Neural progenitor cell (in vitro differentiated cells): Measurements from ENCODE around the gene TIMM8A. TPM values are rescaled to one million over a fixed set of nuclear protein-coding genes. Genes with fewer than 3 reads are reported as not detected.

Source experiments
- DNase-seq: peaks from one replicate; pipeline ENCODE4 v3.0.0-alpha.2; 2016; ENCODE audit warnings: low spot score
- H2AFZ ChIP-seq: fragments of 200-600 bp; sonication (generic); replicated peaks from 2 replicates; pipeline ENCODE4 v1.6.1; 2016; ENCODE audit warnings: antibody characterized with exemption
- H3F3A ChIP-seq: fragments of 200-600 bp; sonication (generic); 2 replicates; pipeline ENCODE4 v1.6.1; 2016; ENCODE audit warnings: antibody characterized with exemption, low read depth
- H3K27ac ChIP-seq: fragments of 200-600 bp; sonication (generic); 2 replicates; pipeline ENCODE4 v1.5.1; 2016; ENCODE audit warnings: mild to moderate bottlenecking
- H3K27me3 ChIP-seq: fragments of 200-600 bp; sonication (generic); 2 replicates; pipeline ENCODE4 v1.6.1; 2016; ENCODE audit warnings: mild to moderate bottlenecking, moderate library complexity
- H3K36me3 ChIP-seq: fragments of 200-600 bp; sonication (generic); 2 replicates; pipeline ENCODE4 v1.5.1; 2016
- H3K4me1 ChIP-seq: fragments of 200-600 bp; sonication (generic); 2 replicates; pipeline ENCODE4 v1.6.1; 2016; ENCODE audit warnings: mixed run types
- H3K4me2 ChIP-seq: fragments of 200-600 bp; sonication (generic); 2 replicates; pipeline ENCODE4 v1.6.1; 2016
- H3K4me3 ChIP-seq: fragments of 200-600 bp; sonication (generic); 2 replicates; pipeline ENCODE4 v1.5.1; 2016
- H3K79me2 ChIP-seq: fragments of 200-600 bp; sonication (generic); 2 replicates; pipeline ENCODE4 v1.6.1; 2016; ENCODE audit warnings: low read depth
- H3K9ac ChIP-seq: fragments of 200-600 bp; sonication (generic); 2 replicates; pipeline ENCODE4 v1.6.1; 2016
- H3K9me3 ChIP-seq: fragments of 200-600 bp; sonication (generic); 2 replicates; pipeline ENCODE4 v1.5.1; 2016; ENCODE audit warnings: low read depth
- H4K20me1 ChIP-seq: fragments of 200-600 bp; sonication (generic); 2 replicates; pipeline ENCODE4 v1.6.1; 2016; ENCODE audit warnings: low read depth
- H3K27ac Mint-ChIP-seq: 3 replicates; pipeline ENCODE4 v1.8.0; 2021; ENCODE audit warnings: mixed read lengths
- H3K27me3 Mint-ChIP-seq: 2 replicates; pipeline ENCODE4 v1.8.0; 2022; ENCODE audit warnings: low read depth, mild to moderate bottlenecking, inconsistent platforms, moderate library complexity, mixed read lengths; ENCODE audit not compliant: insufficient read depth
- H3K36me3 Mint-ChIP-seq: 3 replicates; pipeline ENCODE4 v1.8.0; 2021; ENCODE audit warnings: mixed read lengths
- H3K4me1 Mint-ChIP-seq: 3 replicates; pipeline ENCODE4 v1.8.0; 2021; ENCODE audit warnings: mixed read lengths
- H3K4me3 Mint-ChIP-seq: 3 replicates; pipeline ENCODE4 v1.8.0; 2021; ENCODE audit warnings: mild to moderate bottlenecking, moderate library complexity, mixed read lengths
- H3K9me3 Mint-ChIP-seq: 3 replicates; pipeline ENCODE4 v1.8.0; 2020; ENCODE audit warnings: mixed read lengths
- EZH2 ChIP-seq: fragments of 200-600 bp; sonication (generic); IDR thresholded peaks from 2 replicates; pipeline ENCODE4 v1.6.1; 2017; ENCODE audit warnings: antibody characterized with exemption, mild to moderate bottlenecking, moderate library complexity
- EZH2phosphoT487 ChIP-seq: fragments of 200-600 bp; sonication (generic); IDR thresholded peaks from 2 replicates; pipeline ENCODE4 v1.6.1; 2017; ENCODE audit warnings: antibody characterized with exemption
- total RNA-seq: library from RNA; depleted of rRNA; stranded (reverse); fragments of >200 nt; gene quantifications from 2 replicates; pipeline ENCODE4 v1.2.3, GENCODE V29; 2015; ENCODE audit warnings: low replicate concordance
- TF ChIP-seq, protein P1 (sequence below): fragments of 200-600 bp; sonication (generic); IDR thresholded peaks from 2 replicates; pipeline ENCODE4 v1.5.1; 2017; ENCODE audit warnings: antibody characterized with exemption, mild to moderate bottlenecking

TIMM8A gene
- total RNA-seq, 1 donor from 2014 or later = 9.5 TPM

DNA sequence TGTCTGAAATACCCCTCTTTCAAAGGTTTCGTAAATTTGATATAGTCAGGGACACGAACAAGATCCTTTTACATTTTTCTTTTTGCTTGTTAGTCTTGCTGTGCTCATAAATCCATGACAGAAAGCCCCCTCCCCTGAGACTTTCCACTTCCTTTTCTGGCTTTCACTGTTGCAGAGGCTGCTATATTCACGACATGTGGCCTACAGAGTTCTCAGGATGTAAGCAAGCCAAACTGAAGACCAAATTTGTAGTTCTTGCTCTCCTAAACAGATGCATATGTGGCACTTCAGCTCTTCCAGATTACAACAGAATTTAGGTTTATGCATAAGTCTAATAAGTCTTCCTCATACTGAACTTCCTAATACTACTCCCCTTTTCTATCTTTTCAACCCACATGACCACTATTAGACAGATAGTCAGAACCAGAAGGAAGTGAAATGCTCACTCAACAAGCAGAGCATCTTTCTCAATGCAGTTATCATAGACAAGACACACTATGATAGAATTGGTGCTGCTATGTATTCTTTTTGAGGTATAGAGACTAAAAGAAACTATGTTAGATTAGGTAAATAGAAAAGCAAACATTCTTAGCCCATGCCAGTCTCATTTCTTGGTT, 22.5 kb upstream of the TIMM8A start:
- Histone ChIP-seq H3K4me2 (no peak overlapping the region), H2AFZ (no peak overlapping the region), H3F3A (no peaks in the 10 kb centered on the region), H3K4me1 (no peaks in the 10 kb centered on the region), H3K4me3 (no peak overlapping the region), H3K36me3 (no peaks in the 10 kb centered on the region), H3K9me3 (no peaks in the 10 kb centered on the region), H4K20me1 (no peaks in the 10 kb centered on the region), H3K9ac (no peak overlapping the region), H3K79me2 (no peaks in the 10 kb centered on the region), H3K27me3 (no peaks in the 10 kb centered on the region), H3K27ac (no peak overlapping the region)
- Mint-ChIP-seq H3K36me3 (no peaks in the 10 kb centered on the region), H3K4me3 (no peak overlapping the region), H3K4me1 (no peaks in the 10 kb centered on the region), H3K27me3 (no peaks in the 10 kb centered on the region), H3K9me3 (peaks cover 3% of the 10 kb centered on the region), H3K27ac (no peak overlapping the region)
- no peak for DNase-seq
- TF ChIP-seq, protein P1, sequence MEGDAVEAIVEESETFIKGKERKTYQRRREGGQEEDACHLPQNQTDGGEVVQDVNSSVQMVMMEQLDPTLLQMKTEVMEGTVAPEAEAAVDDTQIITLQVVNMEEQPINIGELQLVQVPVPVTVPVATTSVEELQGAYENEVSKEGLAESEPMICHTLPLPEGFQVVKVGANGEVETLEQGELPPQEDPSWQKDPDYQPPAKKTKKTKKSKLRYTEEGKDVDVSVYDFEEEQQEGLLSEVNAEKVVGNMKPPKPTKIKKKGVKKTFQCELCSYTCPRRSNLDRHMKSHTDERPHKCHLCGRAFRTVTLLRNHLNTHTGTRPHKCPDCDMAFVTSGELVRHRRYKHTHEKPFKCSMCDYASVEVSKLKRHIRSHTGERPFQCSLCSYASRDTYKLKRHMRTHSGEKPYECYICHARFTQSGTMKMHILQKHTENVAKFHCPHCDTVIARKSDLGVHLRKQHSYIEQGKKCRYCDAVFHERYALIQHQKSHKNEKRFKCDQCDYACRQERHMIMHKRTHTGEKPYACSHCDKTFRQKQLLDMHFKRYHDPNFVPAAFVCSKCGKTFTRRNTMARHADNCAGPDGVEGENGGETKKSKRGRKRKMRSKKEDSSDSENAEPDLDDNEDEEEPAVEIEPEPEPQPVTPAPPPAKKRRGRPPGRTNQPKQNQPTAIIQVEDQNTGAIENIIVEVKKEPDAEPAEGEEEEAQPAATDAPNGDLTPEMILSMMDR = no peak
- TF ChIP-seq EZH2 (no peak), EZH2phosphoT487 (no peak)

DNA sequence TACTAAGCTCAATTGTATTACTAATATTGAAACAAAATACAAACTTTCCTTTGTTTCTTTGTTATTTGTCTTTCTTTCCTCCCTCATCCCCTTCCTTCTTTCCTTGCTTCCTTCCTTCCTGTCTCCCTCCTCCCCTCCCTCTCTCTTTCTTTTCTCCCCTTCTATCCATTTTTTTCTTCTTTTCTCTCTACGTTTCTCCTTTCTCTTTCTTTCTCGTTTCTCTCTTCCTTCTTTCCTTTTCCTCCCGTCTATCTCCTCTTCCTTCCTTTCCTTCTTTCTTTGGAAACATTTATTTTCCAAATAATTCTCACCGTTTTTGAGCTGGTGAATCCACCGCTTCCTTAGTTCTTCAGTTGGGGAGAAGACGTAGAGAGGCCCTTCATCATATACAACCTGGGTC, 21.1 kb upstream of the TIMM8A start:
- Histone ChIP-seq H3K4me2 (no peak overlapping the region), H3K36me3 (no peaks in the 10 kb centered on the region), H3K27ac (no peak overlapping the region), H3K9me3 (no peaks in the 10 kb centered on the region), H3K27me3 (no peaks in the 10 kb centered on the region), H2AFZ (no peak overlapping the region), H3K4me3 (no peak overlapping the region), H3K4me1 (no peaks in the 10 kb centered on the region), H3K79me2 (no peaks in the 10 kb centered on the region), H4K20me1 (no peaks in the 10 kb centered on the region), H3F3A (no peaks in the 10 kb centered on the region), H3K9ac (no peak overlapping the region)
- no peak overlapping the region for H3K27ac Mint-ChIP-seq
- peaks cover 5% of the 10 kb centered on the region for H3K9me3 Mint-ChIP-seq
- no peaks in the 10 kb centered on the region for H3K27me3 Mint-ChIP-seq
- TF ChIP-seq, protein P1 = no peak
- TF ChIP-seq EZH2phosphoT487 (no peak), EZH2 (no peak)
- H3K4me1 Mint-ChIP-seq = no peaks in the 10 kb centered on the region
- no peaks in the 10 kb centered on the region for H3K36me3 Mint-ChIP-seq
- H3K4me3 Mint-ChIP-seq = no peak overlapping the region
- no peak for DNase-seq

DNA sequence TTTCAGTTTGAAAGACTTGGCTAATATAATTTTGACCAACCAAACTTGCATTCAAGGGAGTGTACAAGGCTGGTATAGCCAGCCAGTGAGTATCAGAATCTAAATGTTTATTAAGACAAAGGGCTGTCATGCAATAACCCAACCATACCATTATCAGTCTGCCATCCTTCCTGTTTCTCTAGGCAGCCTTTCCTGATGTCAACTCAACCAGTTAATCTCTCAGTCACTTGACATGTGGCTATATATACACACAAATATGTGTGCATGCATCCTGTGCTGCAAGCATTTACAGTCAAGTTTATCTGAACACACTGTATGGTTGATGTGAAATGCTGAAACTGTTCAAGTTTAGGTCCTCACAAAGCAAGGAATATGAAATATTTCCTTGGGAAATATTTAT, 20.3 kb upstream of the TIMM8A start:
- no peaks in the 10 kb centered on the region for H3K36me3 Mint-ChIP-seq
- no peak overlapping the region for H3K4me3 Mint-ChIP-seq
- H3K9ac ChIP-seq = no peak overlapping the region
- no peak overlapping the region for H3K27ac Mint-ChIP-seq
- H3K9me3 Mint-ChIP-seq = peaks cover 3% of the 10 kb centered on the region
- H3K9me3 ChIP-seq = no peaks in the 10 kb centered on the region
- H3K4me1 Mint-ChIP-seq = no peaks in the 10 kb centered on the region
- DNase-seq = no peak
- H3K4me2 ChIP-seq = no peak overlapping the region
- no peaks in the 10 kb centered on the region for H3K79me2 ChIP-seq
- H3K4me1 ChIP-seq = no peaks in the 10 kb centered on the region
- H3K27me3 ChIP-seq = no peaks in the 10 kb centered on the region
- H2AFZ ChIP-seq = no peak overlapping the region
- H4K20me1 ChIP-seq = no peaks in the 10 kb centered on the region
- H3K36me3 ChIP-seq = no peaks in the 10 kb centered on the region
- no peak overlapping the region for H3K4me3 ChIP-seq
- no peaks in the 10 kb centered on the region for H3F3A ChIP-seq
- H3K27me3 Mint-ChIP-seq = no peaks in the 10 kb centered on the region
- TF ChIP-seq EZH2phosphoT487 = no peak
- TF ChIP-seq, protein P1 = no peak
- no peak for TF ChIP-seq EZH2
- H3K27ac ChIP-seq = no peak overlapping the region
